ENCODE results near the gene VAV2.

- no peak for TF ChIP-seq POLR2AphosphoS2 (conservative IDR thresholded peaks at IDR 0.05; ENCODE audit: low read length)
- no peak for TF ChIP-seq CEBPB (IDR thresholded peaks at IDR 0.05)
- no peak for TF ChIP-seq HOXB13 (CRISPR knock-in tag; IDR thresholded peaks at IDR 0.05; ENCODE audit: low read depth)
- TF ChIP-seq CTCF (IDR thresholded peaks at IDR 0.05): no peak
- no peak for TF ChIP-seq JUNB (IDR thresholded peaks at IDR 0.05)
Measured at GRCh38 chr9:133836001-133836758, 155.9 kb downstream of the VAV2 start.

Measured in A549 (cell line).